HG02571 (cell line): ENCODE results near the gene MOCS3.
A peak's percentile ranks its signal among the peaks of the same experiment; 100 is the strongest.

Experiments
- ATAC-seq: cut with Tn5 transposase; IDR thresholded peaks from one replicate; pipeline ENCODE4 v1.9.1; 2021; ENCODE audit warnings: mild to moderate bottlenecking, moderate library complexity; ENCODE audit not compliant: unreplicated experiment

Gene MOCS3

GRCh38 chr20:50958615-50959542 lies at the start of gene MOCS3:
Gene MOCS3 (plus strand): TSS chr20:50958818. CDS start chr20:50958843, 25 bp downstream.
- peak; percentile 57 for ATAC-seq

GRCh38 chr20:50909413-50909812 lies 49.2 kb upstream of the MOCS3 start:
- no peak for ATAC-seq

- ATAC-seq = no peak
Observed at GRCh38 chr20:50911030-50911429, 47.6 kb upstream of the MOCS3 start.

- ATAC-seq = no peak
Observed at GRCh38 chr20:50911716-50912115, 46.9 kb upstream of the MOCS3 start.

- no peak for ATAC-seq
Observed at GRCh38 chr20:50913690-50914375, 44.8 kb upstream of the MOCS3 start.

GRCh38 chr20:50915424-50915823 lies 43.2 kb upstream of the MOCS3 start:
- no peak for ATAC-seq

GRCh38 chr20:50916257-50916656 lies 42.4 kb upstream of the MOCS3 start:
- no peak for ATAC-seq

GRCh38 chr20:50916934-50917333 lies 41.7 kb upstream of the MOCS3 start:
- no peak for ATAC-seq

GRCh38 chr20:50918403-50918802 lies 40.2 kb upstream of the MOCS3 start:
- no peak for ATAC-seq

GRCh38 chr20:50919567-50919966 lies 39.1 kb upstream of the MOCS3 start:
- ATAC-seq = no peak

- no peak for ATAC-seq
Observed at GRCh38 chr20:50920997-50921396, 37.6 kb upstream of the MOCS3 start.

GRCh38 chr20:50921803-50922501 lies 36.7 kb upstream of the MOCS3 start:
- no peak for ATAC-seq

GRCh38 chr20:50924261-50924920 lies 34.2 kb upstream of the MOCS3 start:
- no peak for ATAC-seq

GRCh38 chr20:50926530-50926929 lies 32.1 kb upstream of the MOCS3 start:
- no peak for ATAC-seq

- no peak for ATAC-seq
Observed at GRCh38 chr20:50928469-50928868, 30.1 kb upstream of the MOCS3 start.

GRCh38 chr20:50929299-50930138 lies 29.1 kb upstream of the MOCS3 start:
- ATAC-seq = peak; percentile 50

GRCh38 chr20:50930139-50930975 lies 28.3 kb upstream of the MOCS3 start:
- ATAC-seq = peak; percentile 10

GRCh38 chr20:50930976-50931305 lies 27.7 kb upstream of the MOCS3 start:
- peak; percentile 13 for ATAC-seq

- peak; percentile 50 for ATAC-seq
Observed at GRCh38 chr20:50931306-50932015, 27.2 kb upstream of the MOCS3 start, which contains the start of gene ADNP. Gene ADNP (minus strand): TSS chr20:50931437. CDS start chr20:50903996, 27,441 bp downstream.
